ENCODE measurements around the gene KIF5B. TPM values are rescaled to one million over a fixed set of nuclear protein-coding genes. Genes with fewer than 3 reads are reported as not detected.

KIF5B gene
- total RNA-seq, 1 donor from 2014 or later: 95.4 TPM

- Mint-ChIP-seq H3K4me3 (no peak overlapping the region), H3K27me3 (ENCODE audit: low read depth) (no peaks in the 10 kb centered on the region), H3K27ac (ENCODE audit: unreplicated experiment) (no peak overlapping the region), H3K9me3 (no peaks in the 10 kb centered on the region), H3K4me1 (peaks cover 8% of the 10 kb centered on the region), H3K36me3 (ENCODE audit: low read depth) (peaks cover 19% of the 10 kb centered on the region)
- no peak for TF ChIP-seq CTCF (conservative IDR thresholded peaks at IDR 0.05)
- DNase-seq (ENCODE audit: low read depth, low spot score): no peak
Observed at GRCh38 chr10:32038777-32039176, 17.4 kb downstream of the KIF5B start.

- H3K4me1 Mint-ChIP-seq: peaks cover 3% of the 10 kb centered on the region
- H3K9me3 Mint-ChIP-seq: no peaks in the 10 kb centered on the region
- H3K4me3 Mint-ChIP-seq: no peak overlapping the region
- no peak for DNase-seq (ENCODE audit: low read depth, low spot score)
- no peak for TF ChIP-seq CTCF (conservative IDR thresholded peaks at IDR 0.05)
- no peak overlapping the region for H3K27ac Mint-ChIP-seq (ENCODE audit: unreplicated experiment)
- peaks cover 26% of the 10 kb centered on the region for H3K36me3 Mint-ChIP-seq (ENCODE audit: low read depth)
- H3K27me3 Mint-ChIP-seq (ENCODE audit: low read depth): no peaks in the 10 kb centered on the region
Observed at GRCh38 chr10:32036922-32037321, 19.3 kb downstream of the KIF5B start.

GRCh38 chr10:32035038-32035437 lies 21.2 kb downstream of the KIF5B start:
- DNase-seq (ENCODE audit: low read depth, low spot score): no peak
- TF ChIP-seq CTCF (conservative IDR thresholded peaks at IDR 0.05): no peak
- Mint-ChIP-seq H3K9me3 (no peaks in the 10 kb centered on the region), H3K27me3 (ENCODE audit: low read depth) (no peaks in the 10 kb centered on the region), H3K4me1 (no peaks in the 10 kb centered on the region), H3K36me3 (ENCODE audit: low read depth) (peaks cover 30% of the 10 kb centered on the region), H3K4me3 (no peak overlapping the region), H3K27ac (ENCODE audit: unreplicated experiment) (no peak overlapping the region)

DNA sequence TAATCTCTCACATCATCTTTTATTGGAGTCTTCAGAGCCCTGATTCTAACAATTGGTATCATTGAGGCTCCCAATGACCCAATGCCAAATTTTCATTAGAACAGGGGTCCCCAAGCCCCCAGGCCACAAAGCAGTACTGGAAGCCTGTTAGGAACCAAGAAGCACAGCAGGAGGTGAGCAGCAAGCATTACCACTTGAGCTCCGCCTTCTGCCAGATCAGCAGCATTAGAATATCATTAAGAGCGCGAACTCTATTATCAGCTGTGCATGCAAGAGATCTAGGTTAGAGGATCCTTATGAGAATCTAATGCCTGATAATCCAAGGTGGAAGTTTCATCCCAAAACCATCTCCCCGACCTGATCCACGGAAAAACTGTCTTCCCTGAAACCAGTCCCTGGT lies 23.1 kb downstream of the KIF5B start:
- no peak for TF ChIP-seq CTCF (conservative IDR thresholded peaks at IDR 0.05)
- no peak overlapping the region for H3K4me3 Mint-ChIP-seq
- H3K4me1 Mint-ChIP-seq: no peaks in the 10 kb centered on the region
- no peaks in the 10 kb centered on the region for H3K9me3 Mint-ChIP-seq
- H3K27ac Mint-ChIP-seq (ENCODE audit: unreplicated experiment): no peak overlapping the region
- DNase-seq (ENCODE audit: low read depth, low spot score): no peak
- peaks cover 35% of the 10 kb centered on the region for H3K36me3 Mint-ChIP-seq (ENCODE audit: low read depth)
- no peaks in the 10 kb centered on the region for H3K27me3 Mint-ChIP-seq (ENCODE audit: low read depth)

DNA sequence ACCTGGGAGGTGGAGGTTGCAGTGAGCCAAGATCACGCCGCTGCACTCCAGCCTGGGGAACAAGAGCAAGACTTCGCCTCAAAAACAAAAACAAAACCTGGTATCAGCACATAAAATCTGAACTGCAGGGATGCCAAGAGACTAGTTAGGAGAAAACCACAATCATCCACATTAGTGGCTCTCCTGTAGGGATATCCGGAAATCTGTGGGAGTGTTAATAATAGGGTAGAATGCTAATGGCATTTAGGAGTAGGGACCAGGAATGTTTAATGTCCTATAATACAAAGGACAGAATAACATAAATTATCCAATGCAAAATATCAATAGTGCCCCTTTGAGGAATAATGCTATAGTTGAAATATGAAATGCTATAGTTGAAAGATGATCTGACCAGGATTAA lies 24.3 kb downstream of the KIF5B start:
- Mint-ChIP-seq H3K36me3 (ENCODE audit: low read depth) (peaks cover 37% of the 10 kb centered on the region), H3K4me1 (no peaks in the 10 kb centered on the region), H3K27me3 (ENCODE audit: low read depth) (no peaks in the 10 kb centered on the region), H3K4me3 (no peak overlapping the region), H3K9me3 (no peaks in the 10 kb centered on the region), H3K27ac (ENCODE audit: unreplicated experiment) (no peak overlapping the region)
- no peak for TF ChIP-seq CTCF (conservative IDR thresholded peaks at IDR 0.05)
- no peak for DNase-seq (ENCODE audit: low read depth, low spot score)

DNA sequence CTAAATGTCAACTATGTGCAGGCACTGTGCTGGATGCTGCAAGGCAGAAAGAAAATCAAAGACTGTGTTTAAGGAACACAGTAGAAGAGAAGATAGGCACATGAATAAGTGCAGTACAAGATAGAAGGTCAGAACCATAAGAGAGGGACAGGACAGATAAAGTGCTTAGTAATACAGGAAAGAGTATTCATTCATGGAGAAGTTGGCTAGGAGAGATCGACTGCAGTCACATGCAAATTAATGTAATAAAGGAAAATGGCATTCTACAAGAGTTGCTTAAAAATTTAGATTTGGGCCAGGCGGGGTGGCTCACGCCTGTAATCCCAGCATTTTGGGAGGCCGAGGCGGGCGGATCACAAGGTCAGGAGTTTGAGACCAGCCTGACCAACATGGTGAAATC lies 24.8 kb downstream of the KIF5B start:
- DNase-seq (ENCODE audit: low read depth, low spot score): no peak
- H3K27me3 Mint-ChIP-seq (ENCODE audit: low read depth): no peaks in the 10 kb centered on the region
- H3K4me3 Mint-ChIP-seq: no peak overlapping the region
- TF ChIP-seq CTCF (conservative IDR thresholded peaks at IDR 0.05): no peak
- no peaks in the 10 kb centered on the region for H3K4me1 Mint-ChIP-seq
- H3K36me3 Mint-ChIP-seq (ENCODE audit: low read depth): peaks cover 37% of the 10 kb centered on the region
- no peaks in the 10 kb centered on the region for H3K9me3 Mint-ChIP-seq
- H3K27ac Mint-ChIP-seq (ENCODE audit: unreplicated experiment): no peak overlapping the region

All from neural crest cell (in vitro differentiated cells).